ENCODE measurements around the gene MFSD11.

Gene MFSD11

DNA sequence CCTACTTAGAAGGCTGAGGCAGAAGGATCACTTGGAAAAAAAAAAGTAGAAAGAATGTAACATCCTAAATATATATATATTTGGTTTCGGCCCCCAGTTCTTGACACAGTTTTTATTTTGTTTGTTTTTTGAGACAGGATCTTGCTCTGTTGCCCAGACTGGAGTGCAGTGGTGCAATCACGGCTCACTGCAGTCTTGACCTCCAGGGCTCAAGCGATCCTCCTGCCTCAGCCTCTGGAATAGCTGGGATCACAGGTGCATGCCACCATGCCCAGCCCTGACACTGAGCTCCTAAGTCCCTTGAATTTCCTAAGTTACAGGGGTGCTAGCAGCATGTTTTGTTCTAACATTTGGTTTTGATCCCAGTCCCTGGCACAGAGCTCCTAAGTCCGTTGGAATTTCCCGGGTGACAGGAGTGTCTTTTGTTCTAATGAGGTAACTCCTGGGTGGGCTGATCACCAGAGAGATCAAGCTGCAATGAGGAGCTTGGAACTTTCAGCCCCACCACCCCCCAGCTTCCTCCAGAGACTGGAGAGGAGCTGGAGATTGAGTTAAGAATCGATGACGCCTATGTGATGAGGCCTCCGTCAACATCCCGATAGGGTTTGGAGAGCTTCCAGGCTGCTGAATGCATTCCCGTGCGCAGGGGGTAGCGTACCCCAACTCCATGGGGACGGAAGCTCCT, 47.2 kb upstream of the MFSD11 start:
- no peaks in the 10 kb centered on the region for H3K4me1 ChIP-seq (ENCODE audit: insufficient read depth, low read length, poor library complexity, severe bottlenecking)
- H3K4me3 ChIP-seq (ENCODE audit: low read length, poor library complexity, severe bottlenecking) = no peak overlapping the region
- H3K27me3 ChIP-seq (ENCODE audit: insufficient read depth, low read length, poor library complexity, severe bottlenecking) = no peaks in the 10 kb centered on the region
- H3K4me2 ChIP-seq (ENCODE audit: low read depth, low read length, poor library complexity, severe bottlenecking) = no peak overlapping the region
- no peak overlapping the region for H3K9ac ChIP-seq (ENCODE audit: low read depth, low read length, poor library complexity, severe bottlenecking)
- H2AFZ ChIP-seq (ENCODE audit: low read length) = no peak overlapping the region
- TF ChIP-seq, protein P1, sequence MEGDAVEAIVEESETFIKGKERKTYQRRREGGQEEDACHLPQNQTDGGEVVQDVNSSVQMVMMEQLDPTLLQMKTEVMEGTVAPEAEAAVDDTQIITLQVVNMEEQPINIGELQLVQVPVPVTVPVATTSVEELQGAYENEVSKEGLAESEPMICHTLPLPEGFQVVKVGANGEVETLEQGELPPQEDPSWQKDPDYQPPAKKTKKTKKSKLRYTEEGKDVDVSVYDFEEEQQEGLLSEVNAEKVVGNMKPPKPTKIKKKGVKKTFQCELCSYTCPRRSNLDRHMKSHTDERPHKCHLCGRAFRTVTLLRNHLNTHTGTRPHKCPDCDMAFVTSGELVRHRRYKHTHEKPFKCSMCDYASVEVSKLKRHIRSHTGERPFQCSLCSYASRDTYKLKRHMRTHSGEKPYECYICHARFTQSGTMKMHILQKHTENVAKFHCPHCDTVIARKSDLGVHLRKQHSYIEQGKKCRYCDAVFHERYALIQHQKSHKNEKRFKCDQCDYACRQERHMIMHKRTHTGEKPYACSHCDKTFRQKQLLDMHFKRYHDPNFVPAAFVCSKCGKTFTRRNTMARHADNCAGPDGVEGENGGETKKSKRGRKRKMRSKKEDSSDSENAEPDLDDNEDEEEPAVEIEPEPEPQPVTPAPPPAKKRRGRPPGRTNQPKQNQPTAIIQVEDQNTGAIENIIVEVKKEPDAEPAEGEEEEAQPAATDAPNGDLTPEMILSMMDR (conservative IDR thresholded peaks at IDR 0.05; ENCODE audit: low read length) = no peak
- TF ChIP-seq EZH2phosphoT487 (IDR thresholded peaks at IDR 0.05; ENCODE audit: borderline replicate concordance) = no peak
- H3F3A ChIP-seq (ENCODE audit: low read depth) = no peaks in the 10 kb centered on the region
- no peaks in the 10 kb centered on the region for H3K9me2 ChIP-seq (replicated peaks; ENCODE audit: low read depth, low read length)
- no peaks in the 10 kb centered on the region for H3K9me3 ChIP-seq (ENCODE audit: insufficient read depth, low read depth, low read length)
- H3K79me2 ChIP-seq (ENCODE audit: insufficient read depth, low read length) = no peaks in the 10 kb centered on the region
- H4K20me1 ChIP-seq (ENCODE audit: insufficient read depth, low read length, poor library complexity, severe bottlenecking) = no peaks in the 10 kb centered on the region
- H3K36me3 ChIP-seq (ENCODE audit: insufficient read depth, low read length) = no peaks in the 10 kb centered on the region

DNA sequence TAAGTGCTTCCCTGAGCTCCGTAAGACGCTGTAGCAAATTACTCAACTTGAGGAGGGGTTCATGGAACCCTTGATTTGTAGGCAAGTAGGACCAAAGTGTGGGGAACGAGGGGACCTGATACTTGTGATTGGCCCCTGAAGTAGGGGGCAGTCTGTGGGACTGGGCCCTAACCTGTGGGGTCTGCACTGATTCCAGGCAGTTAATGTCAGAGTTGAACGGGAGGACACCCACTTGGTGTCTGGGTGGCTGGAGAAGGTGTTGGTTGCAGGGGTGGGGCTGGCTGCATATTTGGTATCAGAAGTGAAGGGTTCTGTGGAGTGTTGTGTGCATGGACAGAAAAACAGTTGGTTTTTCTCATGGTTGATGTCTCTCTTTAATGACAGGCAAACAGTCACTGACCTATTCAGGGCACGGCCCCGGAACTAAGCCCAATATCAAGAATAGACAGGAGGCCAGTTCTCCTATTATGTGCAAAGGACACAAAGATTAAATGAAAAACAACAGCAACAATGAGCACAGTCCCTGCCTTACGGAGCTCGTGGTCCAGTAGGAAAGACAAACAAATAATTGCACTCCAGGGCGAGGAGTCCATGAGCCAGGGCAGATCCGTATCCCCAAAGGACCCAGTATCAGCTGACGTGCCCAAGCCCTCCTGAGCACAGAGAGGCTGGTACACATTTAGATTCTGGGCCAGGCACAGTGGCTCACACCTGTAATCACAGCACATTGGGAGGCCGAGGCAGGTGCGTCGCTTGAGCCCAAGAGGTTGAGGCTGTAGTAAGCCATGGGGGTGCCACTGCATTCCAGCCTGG, 46.3 kb upstream of the MFSD11 start:
- no peaks in the 10 kb centered on the region for H3K4me1 ChIP-seq (ENCODE audit: insufficient read depth, low read length, poor library complexity, severe bottlenecking)
- TF ChIP-seq, protein P1 (conservative IDR thresholded peaks at IDR 0.05; ENCODE audit: low read length) = no peak
- no peak for TF ChIP-seq EZH2phosphoT487 (IDR thresholded peaks at IDR 0.05; ENCODE audit: borderline replicate concordance)
- no peaks in the 10 kb centered on the region for H3K27me3 ChIP-seq (ENCODE audit: insufficient read depth, low read length, poor library complexity, severe bottlenecking)
- H4K20me1 ChIP-seq (ENCODE audit: insufficient read depth, low read length, poor library complexity, severe bottlenecking) = no peaks in the 10 kb centered on the region
- no peak overlapping the region for H3K4me3 ChIP-seq (ENCODE audit: low read length, poor library complexity, severe bottlenecking)
- no peak overlapping the region for H3K4me2 ChIP-seq (ENCODE audit: low read depth, low read length, poor library complexity, severe bottlenecking)
- no peaks in the 10 kb centered on the region for H3K9me2 ChIP-seq (replicated peaks; ENCODE audit: low read depth, low read length)
- H3K36me3 ChIP-seq (ENCODE audit: insufficient read depth, low read length) = no peaks in the 10 kb centered on the region
- no peak overlapping the region for H2AFZ ChIP-seq (ENCODE audit: low read length)
- H3K9ac ChIP-seq (ENCODE audit: low read depth, low read length, poor library complexity, severe bottlenecking) = no peak overlapping the region
- H3F3A ChIP-seq (ENCODE audit: low read depth) = no peaks in the 10 kb centered on the region
- H3K79me2 ChIP-seq (ENCODE audit: insufficient read depth, low read length) = no peaks in the 10 kb centered on the region
- no peaks in the 10 kb centered on the region for H3K9me3 ChIP-seq (ENCODE audit: insufficient read depth, low read depth, low read length)

DNA sequence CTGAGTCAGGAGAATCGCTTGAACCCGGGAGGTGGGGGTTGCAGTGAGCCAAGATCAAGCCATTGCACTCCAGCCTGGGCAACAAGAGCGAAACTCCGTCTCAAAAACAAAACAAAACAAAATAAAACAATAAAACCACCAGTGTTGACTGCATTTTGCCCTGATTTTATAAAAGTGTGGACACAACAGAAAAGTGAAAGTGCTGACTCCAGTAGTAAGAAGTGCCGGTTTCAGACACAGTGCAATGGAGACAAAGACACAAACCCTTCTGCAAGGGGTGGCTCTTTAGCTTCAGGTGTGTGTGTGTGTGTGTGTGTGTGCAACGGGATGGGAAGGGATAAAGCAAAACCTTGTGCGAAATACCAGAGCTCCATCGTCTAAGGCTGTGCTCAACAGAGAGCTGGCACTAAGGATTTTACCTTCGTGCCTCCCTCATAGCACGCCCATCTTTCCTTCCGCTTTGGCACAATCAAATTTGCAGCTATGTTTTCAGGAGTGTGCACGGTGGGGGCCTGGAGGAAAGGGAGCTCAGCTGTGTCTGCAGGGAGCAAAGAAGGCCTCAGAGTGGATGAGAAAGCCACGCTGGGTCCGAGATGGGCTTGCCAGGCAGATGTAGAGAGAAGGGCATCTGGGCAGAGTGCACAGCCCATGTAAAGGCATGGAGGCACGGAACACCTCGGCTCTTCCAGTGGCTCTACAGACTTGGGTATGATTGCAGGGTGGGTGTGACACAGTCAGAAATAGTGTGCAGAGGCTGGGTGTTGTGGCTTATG, 42.7 kb upstream of the MFSD11 start:
- Histone ChIP-seq H3K4me3 (ENCODE audit: low read length, poor library complexity, severe bottlenecking) (no peak overlapping the region), H3F3A (ENCODE audit: low read depth) (no peaks in the 10 kb centered on the region), H4K20me1 (ENCODE audit: insufficient read depth, low read length, poor library complexity, severe bottlenecking) (no peaks in the 10 kb centered on the region), H3K9me3 (ENCODE audit: insufficient read depth, low read depth, low read length) (no peaks in the 10 kb centered on the region), H3K36me3 (ENCODE audit: insufficient read depth, low read length) (no peaks in the 10 kb centered on the region), H3K9me2 (replicated peaks; ENCODE audit: low read depth, low read length) (no peaks in the 10 kb centered on the region), H2AFZ (ENCODE audit: low read length) (no peak overlapping the region), H3K4me2 (ENCODE audit: low read depth, low read length, poor library complexity, severe bottlenecking) (no peak overlapping the region), H3K79me2 (ENCODE audit: insufficient read depth, low read length) (no peaks in the 10 kb centered on the region), H3K9ac (ENCODE audit: low read depth, low read length, poor library complexity, severe bottlenecking) (no peak overlapping the region), H3K4me1 (ENCODE audit: insufficient read depth, low read length, poor library complexity, severe bottlenecking) (no peaks in the 10 kb centered on the region), H3K27me3 (ENCODE audit: insufficient read depth, low read length, poor library complexity, severe bottlenecking) (no peaks in the 10 kb centered on the region)
- no peak for TF ChIP-seq EZH2phosphoT487 (IDR thresholded peaks at IDR 0.05; ENCODE audit: borderline replicate concordance)
- TF ChIP-seq, protein P1 (conservative IDR thresholded peaks at IDR 0.05; ENCODE audit: low read length) = no peak

All from Loucy (cell line).